ENCODE data around the gene LMNTD2.

- TF ChIP-seq ZBTB49 (CRISPR knock-in tag; IDR thresholded peaks at IDR 0.05; ENCODE audit: borderline replicate concordance) (no peak), CHD2 (IDR thresholded peaks at IDR 0.05; ENCODE audit: low read depth, low read length) (no peak), POLR2A (IDR thresholded peaks at IDR 0.05; ENCODE audit: insufficient read depth in 1 of 2, low read depth in 2 of 2, low read length in 2 of 2) (no peak), MEIS1 (CRISPR knock-in tag; IDR thresholded peaks at IDR 0.05; ENCODE audit: borderline replicate concordance) (no peak), USF2 (IDR thresholded peaks at IDR 0.05; ENCODE audit: low read depth, low read length) (no peak), USF2 (CRISPR knock-in tag; IDR thresholded peaks at IDR 0.05; ENCODE audit: borderline replicate concordance) (no peak), CTCF (CRISPR knock-in tag; IDR thresholded peaks at IDR 0.05) (no peak), BCL6 (CRISPR knock-in tag; IDR thresholded peaks at IDR 0.05) (no peak), CCDC6 (CRISPR knock-in tag; IDR thresholded peaks at IDR 0.05) (no peak), HNRNPUL1 (IDR thresholded peaks at IDR 0.05; ENCODE audit: low read depth, low read length) (no peak), RFX5 (IDR thresholded peaks at IDR 0.05; ENCODE audit: low read depth, low read length) (no peak), ZZZ3 (CRISPR knock-in tag; IDR thresholded peaks at IDR 0.05; ENCODE audit: borderline replicate concordance) (no peak), FOSL1 (CRISPR knock-in tag; IDR thresholded peaks at IDR 0.05; ENCODE audit: borderline replicate concordance) (no peak)
These were observed 21.2 kb upstream of the LMNTD2 start for GRCh38 chr11:581752-582151.

All from HepG2 (cell line).